ENCODE data around the gene MOB3C. TPM values are rescaled to one million over a fixed set of nuclear protein-coding genes. Genes with fewer than 3 reads are reported as not detected.
"Not testable (repeated sequence)": the region's sequence is repeated elsewhere in the genome, so short reads cannot be mapped to it uniquely, and the experiment has no call there.

Gene MOB3C
- 14.8 TPM for total RNA-seq (2013)
- 10 to 100 TPM in 1 of 3 donors, 1 to 10 TPM in 2; 5.3 to 18.1 (median 6.1) TPM for polyA plus RNA-seq
- 15.5 and 21.8 TPM in 2 replicates for polyA minus RNA-seq
- total RNA-seq = 16.6 to 47.8 (median 21.6) reads per million in 11 experiments

DNA sequence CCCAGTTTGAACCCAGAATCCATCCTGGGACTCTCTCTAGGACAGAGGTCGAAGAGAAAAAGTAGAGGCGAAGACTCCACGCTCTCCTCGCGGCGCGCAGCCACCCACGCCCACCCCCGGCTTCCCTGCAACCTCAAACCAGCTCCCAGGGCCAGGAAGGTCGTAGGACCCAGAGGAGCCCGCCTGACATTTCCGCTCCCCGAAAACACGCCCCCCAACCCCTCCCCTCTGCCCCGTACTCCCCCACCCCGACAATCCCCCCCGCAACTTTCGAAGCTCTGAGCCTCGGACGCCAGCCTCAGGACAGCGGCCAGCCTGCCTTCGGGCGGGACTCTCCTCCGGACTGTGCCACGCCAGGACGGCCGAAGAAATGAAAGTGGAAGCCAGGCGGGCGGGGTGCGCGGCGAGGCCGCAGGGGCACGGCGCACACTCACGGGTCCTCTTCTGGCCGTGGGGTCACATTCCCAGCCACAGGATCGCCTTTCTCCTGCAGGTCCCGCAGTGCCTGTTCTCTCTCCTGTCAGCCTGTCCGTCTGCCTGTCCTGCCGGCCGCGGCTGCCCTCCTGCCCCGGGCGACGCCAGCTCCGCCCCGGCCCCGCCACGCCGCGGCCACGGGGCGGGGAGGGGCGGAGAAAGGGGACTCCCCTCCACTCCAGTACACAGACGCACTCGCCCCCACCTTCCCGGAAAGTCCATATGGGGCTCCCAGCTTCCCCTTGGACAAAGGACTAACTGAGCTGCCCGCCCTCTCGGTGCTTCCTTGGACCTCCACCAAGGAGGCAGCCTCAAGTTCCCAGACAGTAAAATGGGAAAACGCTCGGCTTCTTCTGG is at the start of gene MOB3C:
Gene MOB3C, minus strand, starts transcription at position 535 of the 831 bp plus-strand sequence. CDS start 3,490 bp downstream, outside the sequence.
- Histone ChIP-seq H2AFZ (ENCODE audit: insufficient read depth, low read depth, low read length, poor library complexity, severe bottlenecking) (peak within 1 kb of the TSS; percentile 88), H4K20me1 (ENCODE audit: insufficient read depth, low read length) (peaks cover 40% of the 10 kb centered on the region), H3K27me3 (ENCODE audit: control insufficient read depth in 2 of 2, insufficient read depth in 2 of 2, low read length in 2 of 2) (no peaks in the 10 kb centered on the region), H3K79me2 (ENCODE audit: insufficient read depth, low read length) (peaks cover 51% of the 10 kb centered on the region), H3K9me3 (replicated peaks in 1 of 2; ENCODE audit: control insufficient read depth in 1 of 2, insufficient read depth in 1 of 2, low read length in 2 of 2) (no peaks in the 10 kb centered on the region), H3K36me3 (replicated peaks in 1 of 2; ENCODE audit: control insufficient read depth in 1 of 2, insufficient read depth in 2 of 2, low read length in 2 of 2) (peaks cover 4 to 13% of the 10 kb centered on the region in 2 donors), H3K4me2 (replicated peaks; ENCODE audit: extremely low read depth, low read length, poor library complexity, severe bottlenecking) (peak within 1 kb of the TSS; percentile 74), H3K9ac (ENCODE audit: insufficient read depth, low read length, poor library complexity, severe bottlenecking) (peak within 1 kb of the TSS; percentile 79), H3K4me3 (replicated peaks in 1 of 3; ENCODE audit: low read depth in 2 of 3, low read length in 3 of 3) (peak within 1 kb of the TSS; percentile 76 to 86 (median 82)), H3K4me1 (ENCODE audit: control insufficient read depth in 1 of 2, insufficient read depth in 2 of 2, low read length in 2 of 2) (peaks cover 51 to 61% of the 10 kb centered on the region in 2 donors), H3K27ac (ENCODE audit: low read depth in 1 of 2, low read length in 2 of 2) (peak within 1 kb of the TSS; percentile 54 to 80)
- Mint-ChIP-seq H3K9me3 (no peaks in the 10 kb centered on the region), H3K27ac (peak within 1 kb of the TSS; percentile 80 to 94 (median 88)), H3K36me3 (peaks cover 9 to 17% of the 10 kb centered on the region in 2 donors), H3K4me1 (peaks cover 65% of the 10 kb centered on the region), H3K27me3 (ENCODE audit: low read depth in 3 of 3) (peaks cover 0 to 7% (median 3%) of the 10 kb centered on the region in 3 donors), H3K4me3 (peak within 1 kb of the TSS; percentile 94)
- intact Hi-C loops (cut with micrococcal nuclease) = loop anchor here (5.0 to 10.0 kb wide), 2 partner anchors 34 to 98 kb away; partner anchors contain the start of gene EFCAB14 (in 1 of the 2)
- TF ChIP-seq, protein P1, sequence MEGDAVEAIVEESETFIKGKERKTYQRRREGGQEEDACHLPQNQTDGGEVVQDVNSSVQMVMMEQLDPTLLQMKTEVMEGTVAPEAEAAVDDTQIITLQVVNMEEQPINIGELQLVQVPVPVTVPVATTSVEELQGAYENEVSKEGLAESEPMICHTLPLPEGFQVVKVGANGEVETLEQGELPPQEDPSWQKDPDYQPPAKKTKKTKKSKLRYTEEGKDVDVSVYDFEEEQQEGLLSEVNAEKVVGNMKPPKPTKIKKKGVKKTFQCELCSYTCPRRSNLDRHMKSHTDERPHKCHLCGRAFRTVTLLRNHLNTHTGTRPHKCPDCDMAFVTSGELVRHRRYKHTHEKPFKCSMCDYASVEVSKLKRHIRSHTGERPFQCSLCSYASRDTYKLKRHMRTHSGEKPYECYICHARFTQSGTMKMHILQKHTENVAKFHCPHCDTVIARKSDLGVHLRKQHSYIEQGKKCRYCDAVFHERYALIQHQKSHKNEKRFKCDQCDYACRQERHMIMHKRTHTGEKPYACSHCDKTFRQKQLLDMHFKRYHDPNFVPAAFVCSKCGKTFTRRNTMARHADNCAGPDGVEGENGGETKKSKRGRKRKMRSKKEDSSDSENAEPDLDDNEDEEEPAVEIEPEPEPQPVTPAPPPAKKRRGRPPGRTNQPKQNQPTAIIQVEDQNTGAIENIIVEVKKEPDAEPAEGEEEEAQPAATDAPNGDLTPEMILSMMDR (IDR thresholded peaks at IDR 0.05) = no peak
- DNase-seq = peak; percentile 28 to 72 (median 35)
- under 1% methylated on average over 48 of the region's 62 CpGs for WGBS (ENCODE audit: insufficient coverage)

DNA sequence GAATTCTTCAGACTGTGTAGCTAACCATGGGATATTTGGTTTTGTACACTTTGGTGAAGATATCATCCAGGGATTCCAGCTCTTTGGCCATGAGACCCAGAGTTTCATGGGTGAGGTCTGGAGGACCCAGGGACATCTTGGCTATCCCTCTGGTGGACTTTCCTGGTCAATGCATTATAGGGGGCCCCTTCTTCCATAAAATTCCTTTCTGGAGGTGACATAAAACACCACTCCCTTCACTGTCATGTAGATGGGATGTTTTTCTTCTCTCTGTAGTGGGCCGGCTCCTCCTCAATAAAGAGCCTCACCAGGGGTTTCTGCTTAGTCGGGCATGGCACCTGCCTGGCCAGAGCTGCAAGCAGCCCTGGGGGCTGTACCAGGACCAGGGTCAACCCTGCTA is 49.4 kb upstream of the MOB3C start:
- Histone ChIP-seq H2AFZ (ENCODE audit: insufficient read depth, low read depth, low read length, poor library complexity, severe bottlenecking) (no peak overlapping the region), H3K4me2 (replicated peaks; ENCODE audit: extremely low read depth, low read length, poor library complexity, severe bottlenecking) (no peak overlapping the region), H3K36me3 (replicated peaks in 1 of 2; ENCODE audit: control insufficient read depth in 1 of 2, insufficient read depth in 2 of 2, low read length in 2 of 2) (peaks cover 16 to 25% of the 10 kb centered on the region in 2 donors), H3K9ac (ENCODE audit: insufficient read depth, low read length, poor library complexity, severe bottlenecking) (no peak overlapping the region), H3K27ac (ENCODE audit: low read depth in 1 of 2, low read length in 2 of 2) (no peak overlapping the region), H4K20me1 (ENCODE audit: insufficient read depth, low read length) (no peaks in the 10 kb centered on the region), H3K9me3 (replicated peaks in 1 of 2; ENCODE audit: control insufficient read depth in 1 of 2, insufficient read depth in 1 of 2, low read length in 2 of 2) (no peaks in the 10 kb centered on the region), H3K79me2 (ENCODE audit: insufficient read depth, low read length) (peaks cover 15% of the 10 kb centered on the region), H3K4me3 (replicated peaks in 1 of 3; ENCODE audit: low read depth in 2 of 3, low read length in 3 of 3) (no peak overlapping the region), H3K4me1 (ENCODE audit: control insufficient read depth in 1 of 2, insufficient read depth in 2 of 2, low read length in 2 of 2) (peaks cover 11 to 13% of the 10 kb centered on the region in 2 donors), H3K27me3 (ENCODE audit: control insufficient read depth in 2 of 2, insufficient read depth in 2 of 2, low read length in 2 of 2) (no peaks in the 10 kb centered on the region)
- Mint-ChIP-seq H3K9me3 (peaks cover 0 to 2% (median 0%) of the 10 kb centered on the region in 7 donors), H3K4me3 (no peak overlapping the region), H3K27me3 (ENCODE audit: low read depth in 3 of 3) (no peaks in the 10 kb centered on the region), H3K36me3 (peaks cover 17 to 20% of the 10 kb centered on the region in 2 donors), H3K27ac (no peak overlapping the region), H3K4me1 (peaks cover 13% of the 10 kb centered on the region)
- TF ChIP-seq, protein P1 (IDR thresholded peaks at IDR 0.05) = no peak
- no CpG with 5 or more reads among the region's 2 CpGs for WGBS (ENCODE audit: insufficient coverage)
- no peak for DNase-seq
- intact Hi-C loops (cut with micrococcal nuclease) = no loop called here

DNA sequence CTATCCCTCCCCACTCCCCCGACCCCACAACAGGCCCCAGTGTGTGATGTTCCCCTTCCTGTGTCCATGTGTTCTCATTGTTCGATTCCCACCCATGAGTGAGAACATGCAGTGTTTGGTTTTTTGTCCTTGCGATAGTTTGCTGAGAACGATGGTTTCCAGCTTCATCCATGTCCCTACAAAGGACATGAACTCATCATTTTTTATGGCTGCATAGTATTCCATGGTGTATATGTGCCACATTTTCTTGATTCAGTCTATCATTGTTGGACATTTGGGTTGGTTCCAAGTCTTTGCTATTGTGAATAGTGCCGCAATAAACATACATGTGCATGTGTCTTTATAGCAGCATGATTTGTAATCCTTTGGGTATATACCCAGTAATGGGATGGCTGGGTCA is 46.3 kb upstream of the MOB3C start:
- H3K4me2 ChIP-seq (replicated peaks; ENCODE audit: extremely low read depth, low read length, poor library complexity, severe bottlenecking); DNase-seq: not testable (repeated sequence)

More for the DNA sequence above, 46.3 kb upstream of the MOB3C start:
- WGBS (ENCODE audit: insufficient coverage) = no CpG with 5 or more reads among the region's 5 CpGs
- intact Hi-C loops (cut with micrococcal nuclease); H4K20me1 ChIP-seq (ENCODE audit: insufficient read depth, low read length); H3K4me3 Mint-ChIP-seq; H3K27me3 ChIP-seq (ENCODE audit: control insufficient read depth in 2 of 2, insufficient read depth in 2 of 2, low read length in 2 of 2); H3K27ac Mint-ChIP-seq; H3K27me3 Mint-ChIP-seq (ENCODE audit: low read depth in 3 of 3); H3K27ac ChIP-seq (ENCODE audit: low read depth in 1 of 2, low read length in 2 of 2); H3K4me3 ChIP-seq (replicated peaks in 1 of 3; ENCODE audit: low read depth in 2 of 3, low read length in 3 of 3); H3K9me3 Mint-ChIP-seq; H3K9me3 ChIP-seq (replicated peaks in 1 of 2; ENCODE audit: control insufficient read depth in 1 of 2, insufficient read depth in 1 of 2, low read length in 2 of 2); H3K9ac ChIP-seq (ENCODE audit: insufficient read depth, low read length, poor library complexity, severe bottlenecking); H2AFZ ChIP-seq (ENCODE audit: insufficient read depth, low read depth, low read length, poor library complexity, severe bottlenecking): not testable (repeated sequence)
- Mint-ChIP-seq H3K4me1 (peaks cover 13% of the 10 kb centered on the region), H3K36me3 (peaks cover 26 to 30% of the 10 kb centered on the region in 2 donors)
- H3K79me2 ChIP-seq (ENCODE audit: insufficient read depth, low read length) = peaks cover 15% of the 10 kb centered on the region
- H3K4me1 ChIP-seq (ENCODE audit: control insufficient read depth in 1 of 2, insufficient read depth in 2 of 2, low read length in 2 of 2) = peaks cover 10 to 11% of the 10 kb centered on the region in 2 donors
- peaks cover 21 to 44% of the 10 kb centered on the region in 2 donors for H3K36me3 ChIP-seq (replicated peaks in 1 of 2; ENCODE audit: control insufficient read depth in 1 of 2, insufficient read depth in 2 of 2, low read length in 2 of 2)
